GM19467 (cell line): Measurements from ENCODE around the gene PTPRG.

Experiments used
- ATAC-seq: cut with Tn5 transposase; IDR thresholded peaks from one replicate; pipeline ENCODE4 v1.9.1; 2021; ENCODE audit warnings: mild to moderate bottlenecking, moderate library complexity; ENCODE audit not compliant: unreplicated experiment

The PTPRG gene

GRCh38 chr3:62199126-62199525 is 637.8 kb downstream of the PTPRG start:
- ATAC-seq: no peak

GRCh38 chr3:62201438-62202035 is 640.2 kb downstream of the PTPRG start:
- ATAC-seq: no peak

- ATAC-seq: no peak
These were observed 641.8 kb downstream of the PTPRG start for GRCh38 chr3:62203152-62203551.

- ATAC-seq: no peak
These were observed 642.2 kb downstream of the PTPRG start for GRCh38 chr3:62203561-62203960.

DNA sequence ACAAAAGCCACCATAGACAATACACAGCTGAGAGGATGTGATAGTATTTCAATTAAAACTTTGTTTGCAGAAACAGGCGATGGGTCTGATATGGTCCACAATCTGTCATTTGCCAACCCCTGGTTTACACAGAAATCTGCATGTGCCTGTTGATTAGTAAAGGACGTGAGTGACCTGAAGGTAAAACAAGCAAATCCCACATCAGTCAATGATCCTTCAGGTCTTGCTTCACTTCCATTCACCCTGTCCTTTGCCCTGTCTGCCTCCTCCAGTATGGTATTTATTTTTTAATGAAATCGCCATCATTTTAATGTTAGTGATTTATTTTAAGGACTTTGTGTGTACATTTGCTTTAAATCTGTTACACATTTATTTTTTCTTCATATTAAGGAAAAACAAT is 645.8 kb downstream of the PTPRG start:
- no peak for ATAC-seq

- no peak for ATAC-seq
These were observed 647.0 kb downstream of the PTPRG start for GRCh38 chr3:62208385-62208784.

DNA sequence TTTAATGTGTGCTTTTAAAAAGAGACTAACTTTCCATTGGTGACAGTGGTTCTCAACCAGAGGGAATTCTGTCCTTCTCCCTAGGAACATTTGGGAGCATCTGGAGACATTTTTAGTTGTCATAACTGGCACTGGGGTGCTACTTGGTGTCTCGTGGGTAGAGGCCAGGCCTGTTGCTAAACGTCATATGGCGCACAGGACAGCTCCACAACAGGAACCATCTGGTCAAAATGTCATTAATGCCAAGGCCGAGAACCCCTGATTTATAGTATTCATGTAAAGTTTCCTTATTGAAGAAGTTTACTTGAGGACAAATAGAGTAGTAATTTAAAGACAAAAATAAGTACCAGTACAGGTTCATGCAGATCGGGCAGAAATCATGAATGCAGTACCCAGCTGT is 647.7 kb downstream of the PTPRG start:
- ATAC-seq: no peak

DNA sequence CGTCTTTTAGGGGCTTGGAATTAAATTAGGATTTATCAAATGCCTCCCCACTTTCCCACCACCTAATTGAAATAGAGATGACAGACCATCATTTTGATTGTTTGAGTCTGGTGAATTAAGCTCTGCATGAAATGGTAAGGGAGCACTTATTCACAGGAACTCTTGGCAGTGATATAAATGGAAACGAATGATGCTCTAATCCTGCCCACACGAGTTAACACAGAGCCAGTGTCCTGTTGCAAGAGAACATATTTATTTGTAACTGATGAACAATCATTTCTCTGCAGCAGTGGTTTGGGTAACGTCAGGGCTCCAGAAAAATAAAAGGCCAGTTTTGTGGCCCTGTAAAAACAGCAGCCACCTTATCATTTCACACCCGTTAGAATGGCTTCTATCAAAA is 648.6 kb downstream of the PTPRG start:
- no peak for ATAC-seq

DNA sequence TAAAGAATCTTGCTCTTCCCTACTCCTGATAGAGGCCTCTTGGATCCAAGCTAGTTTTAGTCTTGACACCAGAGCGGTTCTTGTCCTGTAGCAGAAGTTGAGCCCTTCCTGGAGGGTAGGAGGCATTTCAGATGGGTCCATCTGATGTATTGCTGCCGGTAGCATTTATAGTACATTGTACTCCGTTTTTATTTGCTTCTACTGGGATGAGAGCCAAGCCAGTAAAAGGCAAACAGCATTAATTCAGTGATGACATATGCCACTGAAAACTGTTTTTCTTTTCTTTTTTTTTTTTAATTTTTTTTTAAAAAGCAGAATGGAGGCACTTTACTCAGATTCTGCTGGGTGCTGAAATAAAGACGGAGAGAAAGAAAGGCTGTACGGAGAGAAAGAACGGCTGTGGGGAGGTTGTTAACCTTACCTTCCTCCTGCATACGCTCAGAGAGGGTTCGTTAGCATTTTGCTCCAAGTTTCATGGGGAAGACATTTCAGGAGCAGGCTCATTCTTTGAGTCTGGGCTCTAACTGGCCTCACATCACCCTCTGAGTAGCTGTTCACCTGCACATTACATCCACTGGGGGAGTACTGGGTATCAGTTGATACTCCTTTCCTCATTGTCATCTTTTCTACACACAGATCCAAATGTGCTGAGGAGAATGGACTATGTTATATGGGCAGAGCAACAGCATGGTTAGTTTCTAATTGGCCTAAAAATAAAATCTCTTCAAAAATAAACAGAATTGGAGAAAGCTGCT is 650.5 kb downstream of the PTPRG start:
- ATAC-seq: no peak

DNA sequence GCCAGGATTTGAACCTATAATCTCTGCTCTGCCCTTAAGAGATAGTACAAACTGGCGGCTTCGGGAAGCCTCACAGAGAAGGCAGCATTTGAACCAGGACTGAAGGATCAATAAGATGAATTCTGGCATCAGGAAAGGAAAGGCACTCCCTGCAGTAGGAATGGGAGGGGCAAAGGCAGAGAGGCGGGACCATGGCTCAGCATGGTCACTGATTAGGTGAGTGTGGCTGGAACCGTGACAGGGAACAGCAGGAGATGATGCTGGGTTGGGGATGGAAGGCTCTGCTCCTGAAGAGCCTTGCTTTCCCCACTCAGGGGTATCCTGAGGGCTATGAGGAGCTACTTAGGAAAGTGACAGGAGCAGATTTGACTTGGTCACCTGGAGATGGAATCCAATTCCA is 653.5 kb downstream of the PTPRG start:
- no peak for ATAC-seq

- no peak for ATAC-seq
These were observed 659.2 kb downstream of the PTPRG start for GRCh38 chr3:62220616-62221015.

- ATAC-seq: no peak
These were observed 663.7 kb downstream of the PTPRG start for GRCh38 chr3:62225051-62225450.

- no peak for ATAC-seq
These were observed 665.4 kb downstream of the PTPRG start for GRCh38 chr3:62226601-62227339.

- ATAC-seq: no peak
These were observed 667.1 kb downstream of the PTPRG start for GRCh38 chr3:62228467-62228866.

DNA sequence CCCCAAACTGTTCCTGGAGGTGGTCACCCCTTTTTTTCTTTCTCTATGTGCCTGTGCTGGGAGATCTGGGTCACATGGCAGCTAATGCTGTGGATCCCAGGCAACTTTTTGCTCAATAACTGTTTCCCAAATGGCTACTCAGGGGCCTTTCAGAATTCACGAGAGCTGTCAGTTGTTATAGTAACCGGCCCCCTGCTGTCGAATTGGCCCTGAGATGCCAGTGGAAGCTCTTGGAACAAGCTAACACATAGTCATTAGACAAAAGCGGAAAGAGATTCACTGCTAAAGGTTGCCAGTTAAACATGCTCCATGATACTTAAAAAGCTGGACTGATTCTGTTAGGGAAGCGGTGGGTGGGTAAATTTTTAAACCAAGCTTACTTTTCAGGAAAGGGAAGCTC is 667.8 kb downstream of the PTPRG start:
- ATAC-seq: no peak

DNA sequence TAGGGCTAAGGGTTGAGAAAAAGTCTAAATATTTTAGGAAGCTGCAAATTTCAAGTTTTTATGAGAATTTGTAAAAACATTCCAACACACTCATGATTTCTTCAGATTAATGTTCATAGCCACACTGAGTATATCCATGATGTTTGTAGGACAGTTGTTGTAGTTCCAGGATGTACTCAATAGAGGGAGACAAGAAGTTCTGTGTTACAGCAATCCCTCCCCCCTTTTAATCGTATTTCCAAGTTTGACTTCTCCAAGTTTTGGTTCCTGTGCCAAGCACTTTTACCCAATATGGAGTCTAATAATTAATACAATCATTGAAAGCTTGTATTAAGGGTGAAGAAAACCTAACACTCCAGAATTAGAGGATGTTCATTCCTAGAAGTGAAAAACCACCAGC is 668.5 kb downstream of the PTPRG start:
- ATAC-seq: no peak

- ATAC-seq: no peak
These were observed 671.7 kb downstream of the PTPRG start for GRCh38 chr3:62233065-62233464.

- ATAC-seq: no peak
These were observed 674.6 kb downstream of the PTPRG start for GRCh38 chr3:62236016-62236415.

DNA sequence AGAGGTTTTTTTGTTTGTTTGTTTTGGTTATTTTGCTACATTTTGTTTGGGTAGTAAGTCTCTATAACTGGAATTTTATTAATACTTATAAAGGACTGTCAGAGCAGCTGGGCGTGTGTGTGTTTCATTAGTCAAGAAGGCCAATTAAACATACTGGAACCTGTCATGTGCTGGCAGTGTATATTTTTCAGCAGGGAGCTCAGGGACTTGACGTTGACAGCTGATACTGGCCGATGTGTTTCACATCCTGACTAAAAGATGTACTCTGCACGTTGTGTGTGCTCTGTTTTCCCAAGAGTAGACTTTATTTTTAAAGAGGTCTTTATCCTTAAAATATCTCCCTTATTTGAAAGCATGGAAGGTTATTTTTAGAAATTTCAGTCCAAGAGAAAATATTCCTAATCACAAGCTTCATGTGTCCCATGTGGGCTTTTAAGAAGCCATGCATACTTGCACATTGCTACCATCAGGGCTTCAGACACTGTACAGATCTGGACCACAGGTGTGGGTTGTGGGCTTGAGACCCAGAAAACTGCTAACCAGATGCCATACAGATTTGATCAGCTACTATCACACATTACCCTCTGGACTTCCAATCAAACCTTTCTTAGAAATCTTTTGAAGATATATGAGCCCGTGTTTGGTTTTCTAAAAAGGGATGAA is 676.0 kb downstream of the PTPRG start:
- no peak for ATAC-seq

DNA sequence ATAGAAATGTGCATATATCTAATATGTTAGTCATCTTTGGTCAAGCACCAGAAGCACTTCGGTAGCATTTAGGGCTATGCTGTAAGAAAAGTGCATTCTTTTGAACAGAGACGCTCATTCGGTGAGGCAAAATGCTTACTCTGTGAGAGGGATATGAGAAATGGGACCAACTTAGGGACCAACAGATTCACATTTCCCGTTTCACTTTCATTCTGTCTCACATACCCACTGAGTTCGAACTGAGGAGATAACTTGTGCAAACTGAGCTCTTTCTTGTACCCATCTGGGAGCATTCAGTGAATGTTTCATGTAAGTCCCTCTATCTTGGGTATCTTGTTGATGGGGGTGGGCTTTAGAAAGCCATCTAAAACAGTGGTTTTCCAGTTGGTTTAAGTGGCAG is 676.6 kb downstream of the PTPRG start:
- ATAC-seq: peak; percentile 81

DNA sequence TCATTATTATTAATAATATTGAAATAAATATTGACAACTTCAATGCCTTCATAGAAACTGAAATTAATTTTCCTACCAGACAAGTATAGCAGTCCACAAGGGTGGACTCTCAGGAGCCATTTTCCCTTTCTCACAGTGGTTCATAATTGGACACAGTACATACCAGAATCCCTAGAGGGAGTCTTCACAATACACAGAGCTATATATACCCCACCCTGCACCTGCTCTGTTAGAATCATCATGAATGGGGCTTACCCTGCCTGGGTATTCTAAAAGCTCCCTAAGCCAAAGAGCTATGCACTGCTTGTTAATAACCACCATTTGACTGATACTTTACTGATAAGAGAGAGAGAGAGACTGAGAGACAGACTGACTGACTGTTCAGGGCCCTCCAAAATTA is 677.1 kb downstream of the PTPRG start:
- ATAC-seq: no peak

GRCh38 chr3:62241279-62241678 is 679.9 kb downstream of the PTPRG start:
- no peak for ATAC-seq
